DOHH2 (cell line): ENCODE results near the gene CHKA.

Experiments used
- EZH2phosphoT487 ChIP-seq: fragments of 200-600 bp; sonication (generic); IDR thresholded peaks from 2 replicates; pipeline ENCODE4 v1.6.1; 2017; ENCODE audit warnings: borderline replicate concordance, mild to moderate bottlenecking, antibody characterized with exemption, low read length, moderate library complexity, mixed read lengths
- TF ChIP-seq, protein P1 (sequence below): fragments of 200-600 bp; sonication (generic); IDR thresholded peaks from one replicate; pipeline ENCODE4 v1.5.1; 2014; ENCODE audit warnings: antibody characterized with exemption, mild to moderate bottlenecking, low read depth, low read length; ENCODE audit not compliant: poor library complexity, severe bottlenecking

GRCh38 chr11:68049509-68050370, 71.4 kb downstream of the CHKA start:
- TF ChIP-seq, protein P1, sequence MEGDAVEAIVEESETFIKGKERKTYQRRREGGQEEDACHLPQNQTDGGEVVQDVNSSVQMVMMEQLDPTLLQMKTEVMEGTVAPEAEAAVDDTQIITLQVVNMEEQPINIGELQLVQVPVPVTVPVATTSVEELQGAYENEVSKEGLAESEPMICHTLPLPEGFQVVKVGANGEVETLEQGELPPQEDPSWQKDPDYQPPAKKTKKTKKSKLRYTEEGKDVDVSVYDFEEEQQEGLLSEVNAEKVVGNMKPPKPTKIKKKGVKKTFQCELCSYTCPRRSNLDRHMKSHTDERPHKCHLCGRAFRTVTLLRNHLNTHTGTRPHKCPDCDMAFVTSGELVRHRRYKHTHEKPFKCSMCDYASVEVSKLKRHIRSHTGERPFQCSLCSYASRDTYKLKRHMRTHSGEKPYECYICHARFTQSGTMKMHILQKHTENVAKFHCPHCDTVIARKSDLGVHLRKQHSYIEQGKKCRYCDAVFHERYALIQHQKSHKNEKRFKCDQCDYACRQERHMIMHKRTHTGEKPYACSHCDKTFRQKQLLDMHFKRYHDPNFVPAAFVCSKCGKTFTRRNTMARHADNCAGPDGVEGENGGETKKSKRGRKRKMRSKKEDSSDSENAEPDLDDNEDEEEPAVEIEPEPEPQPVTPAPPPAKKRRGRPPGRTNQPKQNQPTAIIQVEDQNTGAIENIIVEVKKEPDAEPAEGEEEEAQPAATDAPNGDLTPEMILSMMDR = no peak
- no peak for TF ChIP-seq EZH2phosphoT487
